ENCODE results near the gene TTC33.

Gene TTC33

GRCh38 chr5:40743771-40744170, 12.0 kb downstream of the TTC33 start:
- Histone ChIP-seq H3K79me2 (ENCODE audit: control insufficient read depth, insufficient read depth, low read length, poor library complexity) (no peaks in the 10 kb centered on the region), H3K4me1 (ENCODE audit: control insufficient read depth in 1 of 2, insufficient read depth in 2 of 2, low read length in 2 of 2) (no peaks in the 10 kb centered on the region), H3K4me3 (ENCODE audit: low read depth, low read length) (no peak overlapping the region), H3K14ac (ENCODE audit: low read length) (no peak overlapping the region), H2AFZ (ENCODE audit: insufficient read depth, low read length, poor library complexity) (no peak overlapping the region), H3K4ac (ENCODE audit: low read depth, low read length) (no peak overlapping the region), H2BK12ac (ENCODE audit: low read length) (no peak overlapping the region), H4K8ac (ENCODE audit: low read depth, low read length) (no peak overlapping the region), H2BK120ac (ENCODE audit: insufficient read depth, low read length, poor library complexity) (no peak overlapping the region), H2AK5ac (ENCODE audit: low read length) (no peak overlapping the region), H3K36me3 (ENCODE audit: control insufficient read depth in 1 of 2, insufficient read depth in 2 of 2, low read length in 2 of 2) (peaks cover 0 to 4% of the 10 kb centered on the region in 2 experiments), H3K18ac (ENCODE audit: low read length) (no peak overlapping the region), H3K79me1 (ENCODE audit: low read length) (no peaks in the 10 kb centered on the region), H3K9me3 (ENCODE audit: insufficient read depth, low read depth, low read length) (no peaks in the 10 kb centered on the region), H2BK5ac (ENCODE audit: low read depth, low read length, poor library complexity) (no peak overlapping the region), H4K12ac (ENCODE audit: low read depth, low read length) (no peak overlapping the region), H3K27me3 (ENCODE audit: insufficient read depth, low read length) (no peaks in the 10 kb centered on the region), H3K9ac (ENCODE audit: low read length) (no peak overlapping the region), H3K27ac (ENCODE audit: low read depth, low read length) (no peak overlapping the region), H4K91ac (ENCODE audit: low read depth, low read length) (no peak overlapping the region), H3K23ac (ENCODE audit: low read length) (no peak overlapping the region), H3K4me2 (ENCODE audit: low read length) (no peak overlapping the region)
- DNase-seq: no peak
- no CpG with 5 or more reads among the region's 2 CpGs for WGBS (ENCODE audit: extremely low coverage, insufficient coverage, insufficient read length)

- Histone ChIP-seq H3K27me3 (ENCODE audit: insufficient read depth, low read length) (no peaks in the 10 kb centered on the region), H2AK5ac (ENCODE audit: low read length) (no peak overlapping the region), H3K79me1 (ENCODE audit: low read length) (no peaks in the 10 kb centered on the region), H3K18ac (ENCODE audit: low read length) (no peak overlapping the region), H3K79me2 (ENCODE audit: control insufficient read depth, insufficient read depth, low read length, poor library complexity) (no peaks in the 10 kb centered on the region), H2BK5ac (ENCODE audit: low read depth, low read length, poor library complexity) (no peak overlapping the region), H3K23ac (ENCODE audit: low read length) (no peak overlapping the region), H3K4me2 (ENCODE audit: low read length) (no peak overlapping the region), H2AFZ (ENCODE audit: insufficient read depth, low read length, poor library complexity) (no peak overlapping the region), H3K4ac (ENCODE audit: low read depth, low read length) (no peak overlapping the region), H3K4me1 (ENCODE audit: control insufficient read depth in 1 of 2, insufficient read depth in 2 of 2, low read length in 2 of 2) (peaks cover 0 to 2% of the 10 kb centered on the region in 2 experiments), H2BK120ac (ENCODE audit: insufficient read depth, low read length, poor library complexity) (no peak overlapping the region), H3K9ac (ENCODE audit: low read length) (no peak overlapping the region), H3K9me3 (ENCODE audit: insufficient read depth, low read depth, low read length) (no peaks in the 10 kb centered on the region), H3K27ac (ENCODE audit: low read depth, low read length) (no peak overlapping the region), H2BK12ac (ENCODE audit: low read length) (no peak overlapping the region), H4K8ac (ENCODE audit: low read depth, low read length) (no peak overlapping the region), H4K12ac (ENCODE audit: low read depth, low read length) (no peak overlapping the region), H3K14ac (ENCODE audit: low read length) (no peak overlapping the region), H4K91ac (ENCODE audit: low read depth, low read length) (no peak overlapping the region), H3K36me3 (ENCODE audit: control insufficient read depth in 1 of 2, insufficient read depth in 2 of 2, low read length in 2 of 2) (peaks cover 0 to 2% of the 10 kb centered on the region in 2 experiments), H3K4me3 (ENCODE audit: low read depth, low read length) (no peak overlapping the region)
- no peak for DNase-seq
Measured at GRCh38 chr5:40738502-40738901, 17.3 kb downstream of the TTC33 start.

- Histone ChIP-seq H4K91ac (ENCODE audit: low read depth, low read length) (no peak overlapping the region), H4K8ac (ENCODE audit: low read depth, low read length) (no peak overlapping the region), H2BK5ac (ENCODE audit: low read depth, low read length, poor library complexity) (no peak overlapping the region), H2AK5ac (ENCODE audit: low read length) (no peak overlapping the region), H3K27me3 (ENCODE audit: insufficient read depth, low read length) (no peaks in the 10 kb centered on the region), H4K12ac (ENCODE audit: low read depth, low read length) (no peak overlapping the region), H3K79me1 (ENCODE audit: low read length) (no peaks in the 10 kb centered on the region), H3K4me1 (ENCODE audit: control insufficient read depth in 1 of 2, insufficient read depth in 2 of 2, low read length in 2 of 2) (peaks cover 0 to 2% of the 10 kb centered on the region in 2 experiments), H2BK12ac (ENCODE audit: low read length) (no peak overlapping the region), H3K9me3 (ENCODE audit: insufficient read depth, low read depth, low read length) (no peaks in the 10 kb centered on the region), H3K9ac (ENCODE audit: low read length) (no peak overlapping the region), H3K36me3 (ENCODE audit: control insufficient read depth in 1 of 2, insufficient read depth in 2 of 2, low read length in 2 of 2) (peaks cover 0 to 2% of the 10 kb centered on the region in 2 experiments), H3K79me2 (ENCODE audit: control insufficient read depth, insufficient read depth, low read length, poor library complexity) (no peaks in the 10 kb centered on the region), H3K4ac (ENCODE audit: low read depth, low read length) (no peak overlapping the region), H3K4me3 (ENCODE audit: low read depth, low read length) (no peak overlapping the region), H3K14ac (ENCODE audit: low read length) (no peak overlapping the region), H2BK120ac (ENCODE audit: insufficient read depth, low read length, poor library complexity) (no peak overlapping the region), H3K18ac (ENCODE audit: low read length) (no peak overlapping the region), H2AFZ (ENCODE audit: insufficient read depth, low read length, poor library complexity) (no peak overlapping the region), H3K23ac (ENCODE audit: low read length) (no peak overlapping the region), H3K4me2 (ENCODE audit: low read length) (no peak overlapping the region), H3K27ac (ENCODE audit: low read depth, low read length) (no peak overlapping the region)
- no CpG with 5 or more reads among the region's 1 CpG for WGBS (ENCODE audit: extremely low coverage, insufficient coverage, insufficient read length)
- peak; percentile 7 to 87 for DNase-seq
Measured at GRCh38 chr5:40736103-40736875, 19.5 kb downstream of the TTC33 start.

- Histone ChIP-seq H3K79me2 (ENCODE audit: control insufficient read depth, insufficient read depth, low read length, poor library complexity) (no peaks in the 10 kb centered on the region), H3K23ac (ENCODE audit: low read length) (no peak overlapping the region), H4K8ac (ENCODE audit: low read depth, low read length) (no peak overlapping the region), H4K91ac (ENCODE audit: low read depth, low read length) (no peak overlapping the region), H3K9me3 (ENCODE audit: insufficient read depth, low read depth, low read length) (no peaks in the 10 kb centered on the region), H4K12ac (ENCODE audit: low read depth, low read length) (no peak overlapping the region), H3K14ac (ENCODE audit: low read length) (no peak overlapping the region), H3K9ac (ENCODE audit: low read length) (no peak overlapping the region), H3K36me3 (ENCODE audit: control insufficient read depth in 1 of 2, insufficient read depth in 2 of 2, low read length in 2 of 2) (peaks cover 0 to 2% of the 10 kb centered on the region in 2 experiments), H3K79me1 (ENCODE audit: low read length) (no peaks in the 10 kb centered on the region), H2AK5ac (ENCODE audit: low read length) (no peak overlapping the region), H3K27me3 (ENCODE audit: insufficient read depth, low read length) (no peaks in the 10 kb centered on the region), H2BK120ac (ENCODE audit: insufficient read depth, low read length, poor library complexity) (no peak overlapping the region), H3K27ac (ENCODE audit: low read depth, low read length) (no peak overlapping the region), H3K4ac (ENCODE audit: low read depth, low read length) (no peak overlapping the region), H3K4me1 (ENCODE audit: control insufficient read depth in 1 of 2, insufficient read depth in 2 of 2, low read length in 2 of 2) (peaks cover 0 to 2% of the 10 kb centered on the region in 2 experiments), H3K18ac (ENCODE audit: low read length) (no peak overlapping the region), H2AFZ (ENCODE audit: insufficient read depth, low read length, poor library complexity) (no peak overlapping the region), H2BK12ac (ENCODE audit: low read length) (no peak overlapping the region), H3K4me3 (ENCODE audit: low read depth, low read length) (no peak overlapping the region), H2BK5ac (ENCODE audit: low read depth, low read length, poor library complexity) (no peak overlapping the region), H3K4me2 (ENCODE audit: low read length) (no peak overlapping the region)
- no peak for DNase-seq
Measured at GRCh38 chr5:40735609-40736008, 20.2 kb downstream of the TTC33 start.

Data from trophoblast cell (in vitro differentiated cells and primary cell).